CD8-positive, alpha-beta memory T cell (primary cell): Measurements from ENCODE around the gene NAPSA. TPM values are rescaled to one million over a fixed set of nuclear protein-coding genes. Genes with fewer than 3 reads are reported as not detected.

ENCODE experiments used
- CTCF ChIA-PET: fragments of 350-600 bp; sonication (Branson Sonifier 250); formaldehyde crosslinking; loops from one replicate; lab custom pipeline; 2021; ENCODE audit warnings: antibody characterized with exemption; lab: Charles Lee
- POLR2A ChIA-PET: fragments of 350-600 bp; sonication (Branson Sonifier 250); formaldehyde crosslinking; loops from one replicate; lab custom pipeline; 2021; ENCODE audit warnings: antibody characterized with exemption; lab: Charles Lee
- DNase-seq, 5 donors: peaks; one replicate each; pipeline versions ENCODE4 v3.0.0 to v3.0.0-alpha.2; 2020 to 2022; ENCODE audit warnings: mixed read lengths in 1 of 5
- H3K27ac ChIP-seq: one replicate; pipeline ENCODE4 v1.7.0; 2013; ENCODE audit warnings: low read depth, mild to moderate bottlenecking, low read length, moderate library complexity
- H3K27me3 ChIP-seq: 2 replicates; pipeline ENCODE4 v1.7.0; 2013; ENCODE audit warnings: low read length, mild to moderate bottlenecking; ENCODE audit not compliant: insufficient read depth, poor library complexity, severe bottlenecking
- H3K36me3 ChIP-seq: 2 replicates; pipeline ENCODE4 v1.7.0; 2013; ENCODE audit warnings: mild to moderate bottlenecking, low read length, moderate library complexity; ENCODE audit not compliant: insufficient read depth
- H3K4me1 ChIP-seq: 2 replicates; pipeline ENCODE4 v1.7.0; 2013; ENCODE audit warnings: mild to moderate bottlenecking, low read length, moderate library complexity; ENCODE audit not compliant: insufficient read depth
- H3K4me3 ChIP-seq: 2 replicates; pipeline ENCODE4 v1.7.0; 2013; ENCODE audit warnings: mild to moderate bottlenecking, low read length
- H3K9me3 ChIP-seq: 2 replicates; pipeline ENCODE4 v1.7.0; 2013; ENCODE audit warnings: mild to moderate bottlenecking, low read length
- H3K27ac Mint-ChIP-seq, 8 donors: one replicate each; pipeline ENCODE4 v1.8.0; 2020 to 2021; ENCODE audit warnings: mixed read lengths in 8 of 8, mild to moderate bottlenecking in 6 of 8, inconsistent platforms in 3 of 8, moderate library complexity in 3 of 8
- H3K27me3 Mint-ChIP-seq, 2 donors: one replicate each; pipeline ENCODE4 v1.8.0; 2020 to 2021; ENCODE audit warnings: mixed read lengths in 2 of 2, mild to moderate bottlenecking in 1 of 2, moderate library complexity in 1 of 2
- H3K36me3 Mint-ChIP-seq, 3 donors: one replicate each; pipeline ENCODE4 v1.8.0; 2020 to 2021; ENCODE audit warnings: mixed read lengths in 3 of 3, inconsistent platforms in 1 of 3, mild to moderate bottlenecking in 1 of 3
- H3K4me1 Mint-ChIP-seq, 3 donors: one replicate each; pipeline ENCODE4 v1.8.0; 2020 to 2021; ENCODE audit warnings: mixed read lengths in 3 of 3, inconsistent platforms in 1 of 3, mild to moderate bottlenecking in 1 of 3
- H3K4me3 Mint-ChIP-seq, 7 donors: one replicate each; pipeline ENCODE4 v1.8.0; 2020 to 2021; ENCODE audit warnings: mixed read lengths in 7 of 7, mild to moderate bottlenecking in 6 of 7, moderate library complexity in 4 of 7, inconsistent platforms in 2 of 7
- H3K9me3 Mint-ChIP-seq, 5 donors: one replicate each; pipeline ENCODE4 v1.8.0; 2020 to 2022; ENCODE audit warnings: mixed read lengths in 5 of 5, mild to moderate bottlenecking in 3 of 5, moderate library complexity in 2 of 5, inconsistent platforms in 1 of 5
- polyA plus RNA-seq: library from polyadenylated mRNA; unstranded; fragments of 300-500 nt; fragmentation: Illumina TruSeq; gene quantifications from one replicate; pipeline ENCODE4 v1.2.3, GENCODE V29; 2021
- total RNA-seq, 2 experiments: library from RNA; stranded (reverse); gene quantifications; one replicate each; pipeline ENCODE4 v1.2.3, GENCODE V29; 2021

NAPSA gene
- total and polyA plus RNA-seq, 3 experiments from 2014 or later: 1.6 to 22.5 (median 19.7) TPM

DNA sequence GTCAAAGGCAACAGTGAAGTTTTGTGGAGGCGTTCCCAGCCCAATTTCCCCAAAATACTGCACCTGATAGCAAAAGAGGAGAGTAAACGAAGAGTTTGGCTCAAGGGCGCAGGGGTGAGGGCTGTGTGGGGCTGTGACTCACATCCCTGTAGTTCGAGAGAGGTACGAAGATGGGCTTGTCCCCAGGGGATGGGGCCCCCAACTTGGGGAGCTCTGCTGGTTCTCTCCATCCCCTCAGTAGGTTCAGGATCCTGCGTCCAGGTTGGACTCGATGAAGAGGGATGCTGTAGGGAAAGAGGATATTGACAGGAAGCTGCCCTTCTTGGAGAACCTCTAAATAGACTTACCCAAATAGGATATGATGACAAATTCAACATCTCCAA lies 3.4 kb downstream of the NAPSA start:
- Mint-ChIP-seq H3K4me3 (no peak overlapping the region), H3K9me3 (no peaks in the 10 kb centered on the region), H3K36me3 (peaks cover 0 to 11% (median 4%) of the 10 kb centered on the region in 3 donors), H3K27ac (peak overlapping the region in 3 of 8 donors; percentile 40 to 90 (median 48)), H3K4me1 (peaks cover 39 to 71% (median 70%) of the 10 kb centered on the region in 3 donors), H3K27me3 (peaks cover 0 to 1% of the 10 kb centered on the region in 2 donors)
- Histone ChIP-seq H3K4me1 (peaks cover 49% of the 10 kb centered on the region), H3K27me3 (no peaks in the 10 kb centered on the region), H3K27ac (no peak overlapping the region), H3K36me3 (no peaks in the 10 kb centered on the region), H3K9me3 (no peaks in the 10 kb centered on the region), H3K4me3 (no peak overlapping the region)
- POLR2A ChIA-PET: interaction anchor here (0.7 to 1.4 kb wide), 2 partner anchors 14 to 22 kb away, joined by 3 to 4 read pairs; partner anchors contain the start of genes NR1H2 and POLD1
- CTCF ChIA-PET: no interaction called here
- DNase-seq: no peak

DNA sequence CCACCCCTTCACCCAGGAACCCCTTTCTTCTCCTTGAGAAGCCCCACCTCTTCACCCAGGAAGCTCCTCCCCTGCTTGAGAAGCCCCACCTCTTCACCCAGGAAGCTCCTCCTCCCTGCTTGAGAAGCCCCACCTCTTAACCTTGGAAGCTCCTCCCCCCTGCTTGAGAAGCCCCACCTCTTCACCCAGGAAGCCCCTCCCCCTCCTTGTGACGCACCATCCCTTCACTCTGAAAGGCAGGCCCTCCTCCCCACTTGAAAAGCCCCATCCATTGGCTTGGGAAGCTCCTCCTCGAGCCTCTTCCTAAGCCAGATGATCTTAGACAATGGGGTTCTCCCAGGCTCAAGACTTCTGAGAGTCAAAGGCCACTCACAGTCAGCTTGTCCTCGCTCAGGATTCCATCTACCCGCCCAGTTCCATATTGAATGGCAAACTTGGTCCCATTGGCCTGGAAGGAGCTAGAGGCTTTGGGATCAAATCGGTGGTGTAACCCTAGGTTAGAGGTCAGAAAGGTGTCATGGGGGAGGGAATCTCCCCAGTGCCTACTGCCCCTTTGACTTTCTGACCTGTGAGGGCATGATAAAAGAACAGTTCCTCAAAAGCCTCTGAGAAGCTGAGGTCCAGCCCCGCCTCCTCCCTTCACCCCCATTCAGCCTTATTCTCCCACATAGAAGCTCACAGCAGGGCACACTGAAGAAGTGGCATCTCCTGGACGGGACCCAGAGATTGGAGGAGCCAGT lies 4.0 kb downstream of the NAPSA start:
- POLR2A ChIA-PET: interaction anchor here (0.7 to 1.4 kb wide), 2 partner anchors 15 to 23 kb away, joined by 3 to 4 read pairs; partner anchors contain the start of genes NR1H2 and POLD1

DNA sequence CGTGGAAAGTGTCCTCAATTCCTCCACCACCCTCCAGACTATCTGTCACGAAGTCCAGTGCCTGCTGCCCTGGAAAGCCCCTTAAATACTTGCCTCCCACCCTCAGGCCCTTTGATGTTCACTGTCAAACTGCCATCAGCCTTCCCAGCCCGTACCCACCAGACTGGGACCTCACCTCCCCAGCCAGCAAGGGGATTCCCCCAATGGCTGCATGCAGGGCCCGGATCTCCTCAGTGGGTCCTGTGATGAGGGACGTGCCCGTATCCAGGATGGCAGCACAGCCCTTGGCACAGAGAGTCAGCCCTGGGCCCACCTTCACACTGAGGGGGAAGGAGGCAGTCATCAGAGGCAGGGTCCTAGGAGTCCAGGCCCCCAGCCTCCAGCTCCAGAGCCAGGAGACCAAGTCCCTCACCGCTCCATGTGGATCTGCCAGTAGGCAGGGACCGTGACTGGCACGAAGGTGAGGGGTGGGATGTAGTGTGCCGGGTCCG lies 6.1 kb downstream of the NAPSA start:
- Mint-ChIP-seq H3K27ac (peak overlapping the region; percentile 64 to 99 (median 96)), H3K4me1 (peaks cover 30 to 55% (median 55%) of the 10 kb centered on the region in 3 donors), H3K36me3 (peaks cover 0 to 11% (median 4%) of the 10 kb centered on the region in 3 donors), H3K4me3 (peak overlapping the region; percentile 75 to 97 (median 90)), H3K9me3 (no peaks in the 10 kb centered on the region), H3K27me3 (peaks cover 1 to 4% of the 10 kb centered on the region in 2 donors)
- no peak overlapping the region for H3K4me3 ChIP-seq
- no peaks in the 10 kb centered on the region for H3K36me3 ChIP-seq
- DNase-seq: no peak
- no peaks in the 10 kb centered on the region for H3K27me3 ChIP-seq
- POLR2A ChIA-PET: interaction anchor here (2.8 kb wide), 1 partner anchor 16 kb away, joined by 19 read pairs; the partner anchor contains the start of gene NR1H2
- CTCF ChIA-PET: interaction anchor here (0.7 to 0.8 kb wide), 2 partner anchors 101 to 563 kb away, joined by 3 read pairs; no protein-coding TSS in a partner anchor
- peaks cover 43% of the 10 kb centered on the region for H3K4me1 ChIP-seq
- H3K27ac ChIP-seq: peak overlapping the region; percentile 97
- H3K9me3 ChIP-seq: no peaks in the 10 kb centered on the region

More for the DNA sequence above, 4.0 kb downstream of the NAPSA start:
- no peak overlapping the region for H3K27ac ChIP-seq
- peak overlapping the region in 3 of 8 donors; percentile 40 to 86 (median 48) for H3K27ac Mint-ChIP-seq
- H3K9me3 Mint-ChIP-seq: no peaks in the 10 kb centered on the region
- no peaks in the 10 kb centered on the region for H3K9me3 ChIP-seq
- CTCF ChIA-PET: no interaction called here
- peaks cover 0 to 1% of the 10 kb centered on the region in 2 donors for H3K27me3 Mint-ChIP-seq
- no peak for DNase-seq
- H3K36me3 ChIP-seq: no peaks in the 10 kb centered on the region
- H3K4me3 Mint-ChIP-seq: no peak overlapping the region
- no peaks in the 10 kb centered on the region for H3K27me3 ChIP-seq
- no peak overlapping the region for H3K4me3 ChIP-seq
- peaks cover 0 to 11% (median 4%) of the 10 kb centered on the region in 3 donors for H3K36me3 Mint-ChIP-seq
- H3K4me1 Mint-ChIP-seq: peaks cover 41 to 73% (median 73%) of the 10 kb centered on the region in 3 donors
- H3K4me1 ChIP-seq: peaks cover 49% of the 10 kb centered on the region

DNA sequence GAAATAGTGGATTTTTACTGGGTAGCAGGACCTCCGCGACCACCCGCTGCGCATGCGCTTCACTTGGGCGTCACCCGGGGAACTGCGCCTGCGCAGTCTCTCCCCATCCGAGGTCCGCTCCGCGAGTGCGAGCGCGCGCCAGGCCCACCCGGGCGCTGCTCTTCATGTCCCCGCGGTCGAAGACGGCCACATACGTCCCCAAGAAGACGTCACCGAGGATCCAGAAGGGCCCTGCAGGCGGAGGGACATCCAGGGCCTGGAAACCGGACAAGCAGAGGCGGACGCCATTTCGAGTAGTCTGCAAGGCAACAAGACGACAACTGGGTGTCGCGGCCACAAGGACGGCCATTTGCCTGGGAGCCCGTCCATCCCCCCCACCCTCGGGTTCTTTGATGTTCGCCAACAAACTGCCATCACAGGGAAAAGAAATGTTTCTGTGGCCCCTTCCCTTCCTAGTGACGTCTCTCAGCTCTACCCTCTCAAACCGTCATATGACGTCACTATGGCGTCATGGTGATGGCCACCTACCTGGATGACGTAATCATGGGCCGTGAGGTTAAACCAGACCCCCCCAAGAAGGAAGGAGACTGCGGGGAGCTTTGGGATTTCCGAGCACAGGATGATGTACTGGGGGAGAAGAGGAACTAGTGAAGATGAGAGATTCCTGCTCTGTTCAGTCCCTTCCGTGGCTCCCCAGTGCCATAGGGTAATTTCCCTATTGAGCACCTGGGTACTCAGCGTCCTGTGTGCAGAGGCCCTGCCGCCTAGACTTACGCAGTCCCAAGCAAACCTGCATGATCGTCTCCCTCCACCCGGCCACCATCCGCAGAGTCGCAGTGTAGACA lies 6.7 kb downstream of the NAPSA start:
- POLR2A ChIA-PET: interaction anchor here (2.2 to 2.8 kb wide), 2 partner anchors 17 to 25 kb away, joined by 13 to 19 read pairs; partner anchors contain the start of genes NR1H2 and POLD1
- peak overlapping the region; percentile 86 for H3K4me3 ChIP-seq
- CTCF ChIA-PET: interaction anchor here (0.7 to 2.3 kb wide), 5 partner anchors 7 to 563 kb away, joined by 3 to 27 read pairs (median 13); partner anchors contain the start of gene NAPSA

DNA sequence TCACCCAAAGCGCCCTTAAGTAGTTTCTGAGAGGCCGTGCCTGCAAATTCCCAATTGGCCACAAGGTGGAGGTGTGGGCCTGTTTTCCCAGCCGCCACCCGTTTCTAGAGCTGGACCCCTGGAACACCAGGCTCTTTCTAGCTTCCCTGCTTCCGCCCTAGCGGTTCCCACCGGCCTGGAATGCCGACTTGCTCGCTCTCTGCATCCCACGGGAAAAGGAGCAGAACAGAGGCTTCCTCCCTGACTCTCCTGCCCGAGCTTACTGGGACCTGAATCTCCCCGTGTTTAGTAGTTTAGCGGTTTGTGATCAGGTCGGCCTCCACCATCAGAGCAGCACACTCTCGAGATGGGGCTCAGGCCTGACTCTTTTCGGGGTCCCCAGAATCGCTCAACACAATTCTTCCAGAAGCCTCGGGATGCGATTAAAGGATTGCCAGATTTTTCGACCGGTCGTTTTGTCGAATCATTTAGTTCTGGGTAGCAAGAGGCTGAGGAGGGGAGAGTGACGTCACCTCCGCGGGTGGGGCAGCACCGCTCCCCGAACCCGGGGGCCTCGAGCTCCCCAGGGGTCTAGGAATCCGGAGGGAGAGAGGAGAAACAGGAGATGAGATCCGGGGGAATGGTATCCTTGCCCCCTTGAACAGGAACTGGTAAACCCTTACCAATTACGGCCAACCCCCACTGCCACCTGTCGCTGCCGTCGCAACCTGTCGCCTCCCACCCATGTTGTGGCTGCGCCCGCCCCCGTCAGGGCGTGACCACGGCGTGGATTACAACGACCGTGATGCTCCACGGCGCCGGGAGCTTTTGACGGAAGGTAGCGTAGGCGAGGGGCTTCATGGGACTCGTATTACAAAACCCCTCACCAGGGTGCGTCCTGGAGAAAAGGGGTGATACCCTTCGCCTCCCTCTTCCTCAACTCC lies 8.0 kb downstream of the NAPSA start:
- peaks cover 0 to 11% (median 4%) of the 10 kb centered on the region in 3 donors for H3K36me3 Mint-ChIP-seq
- Histone ChIP-seq H3K36me3 (no peaks in the 10 kb centered on the region), H3K27me3 (no peaks in the 10 kb centered on the region), H3K27ac (peak overlapping the region; percentile 97), H3K4me3 (peak overlapping the region; percentile 86), H3K4me1 (peaks cover 28% of the 10 kb centered on the region), H3K9me3 (no peaks in the 10 kb centered on the region)
- peaks cover 21 to 40% (median 38%) of the 10 kb centered on the region in 3 donors for H3K4me1 Mint-ChIP-seq
- peak overlapping the region; percentile 95 to 99 (median 98) for H3K27ac Mint-ChIP-seq
- ChIA-PET POLR2A (interaction anchor here (0.5 to 2.8 kb wide), 7 partner anchors 9 to 154 kb away, joined by 4 to 19 read pairs (median 7); partner anchors contain the start of genes JOSD2, NR1H2 and POLD1), CTCF (interaction anchor here (0.7 to 2.5 kb wide), 29 partner anchors 9 to 744 kb away, joined by 3 to 27 read pairs (median 6); partner anchors contain the start of genes JOSD2, NAPSA, NR1H2 and POLD1)
- H3K9me3 Mint-ChIP-seq: no peaks in the 10 kb centered on the region
- peak; percentile 81 to 92 (median 84) for DNase-seq
- peaks cover 1 to 4% of the 10 kb centered on the region in 2 donors for H3K27me3 Mint-ChIP-seq
- peak overlapping the region; percentile 89 to 97 (median 90) for H3K4me3 Mint-ChIP-seq

More for the DNA sequence above, 6.7 kb downstream of the NAPSA start:
- Mint-ChIP-seq H3K27ac (peak overlapping the region; percentile 95 to 99 (median 98)), H3K9me3 (no peaks in the 10 kb centered on the region), H3K4me3 (peak overlapping the region; percentile 89 to 97 (median 90)), H3K27me3 (peaks cover 1 to 4% of the 10 kb centered on the region in 2 donors), H3K4me1 (peaks cover 27 to 51% (median 51%) of the 10 kb centered on the region in 3 donors), H3K36me3 (peaks cover 0 to 11% (median 4%) of the 10 kb centered on the region in 3 donors)
- H3K9me3 ChIP-seq: no peaks in the 10 kb centered on the region
- no peaks in the 10 kb centered on the region for H3K36me3 ChIP-seq
- H3K27ac ChIP-seq: peak overlapping the region; percentile 97
- H3K4me1 ChIP-seq: peaks cover 39% of the 10 kb centered on the region
- peak; percentile 58 to 84 (median 74) for DNase-seq
- H3K27me3 ChIP-seq: no peaks in the 10 kb centered on the region

DNA sequence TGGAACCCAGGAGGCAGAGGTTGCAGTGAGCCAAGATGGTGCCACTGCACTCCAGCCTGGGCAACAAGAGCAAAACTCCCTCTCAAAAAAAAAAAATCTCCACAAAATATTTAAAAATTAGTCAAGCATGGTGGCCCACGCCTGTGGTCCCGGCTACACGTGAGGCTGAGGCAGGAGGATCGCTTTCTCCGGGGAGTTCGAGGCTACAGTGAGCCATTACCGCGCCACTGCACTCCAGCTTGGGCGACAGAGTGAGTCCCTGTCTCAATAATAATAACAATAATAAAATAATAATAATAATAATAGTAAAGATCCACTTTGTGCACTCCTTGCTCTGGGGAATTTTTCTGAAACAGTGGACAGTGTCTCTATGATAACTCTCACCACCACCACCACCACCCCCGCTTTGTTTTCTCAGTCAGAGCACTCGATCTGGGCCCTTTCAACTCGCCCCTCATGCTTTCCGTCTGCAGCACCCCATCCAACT lies 8.7 kb downstream of the NAPSA start:
- no peak for DNase-seq
- ChIA-PET POLR2A (interaction anchor here (1.1 to 2.8 kb wide), 6 partner anchors 10 to 154 kb away, joined by 4 to 19 read pairs (median 8); partner anchors contain the start of genes JOSD2, NR1H2 and POLD1), CTCF (interaction anchor here (0.8 to 2.5 kb wide), 26 partner anchors 9 to 565 kb away, joined by 3 to 27 read pairs (median 6); partner anchors contain the start of genes JOSD2, NAPSA, NR1H2 and POLD1)
- H3K4me3 Mint-ChIP-seq: peak overlapping the region; percentile 89 to 97 (median 90)
- no peaks in the 10 kb centered on the region for H3K9me3 ChIP-seq
- no peaks in the 10 kb centered on the region for H3K36me3 ChIP-seq
- peak overlapping the region; percentile 95 to 99 (median 98) for H3K27ac Mint-ChIP-seq
- H3K9me3 Mint-ChIP-seq: no peaks in the 10 kb centered on the region
- H3K27ac ChIP-seq: peak overlapping the region; percentile 97
- H3K36me3 Mint-ChIP-seq: peaks cover 0 to 11% (median 4%) of the 10 kb centered on the region in 3 donors
- H3K4me3 ChIP-seq: peak overlapping the region; percentile 86
- H3K27me3 Mint-ChIP-seq: peaks cover 1 to 4% of the 10 kb centered on the region in 2 donors
- peaks cover 24% of the 10 kb centered on the region for H3K4me1 ChIP-seq
- peaks cover 18 to 33% (median 33%) of the 10 kb centered on the region in 3 donors for H3K4me1 Mint-ChIP-seq
- H3K27me3 ChIP-seq: no peaks in the 10 kb centered on the region
